Loucy (cell line): Measurements from ENCODE around the gene SUMF2.

Source experiments
- H2AFZ ChIP-seq: fragments of 200-600 bp; sonication (generic); 2 replicates; pipeline ENCODE4 v1.6.0; 2016; ENCODE audit warnings: antibody characterized with exemption, mild to moderate bottlenecking, low read length, moderate library complexity
- H3F3A ChIP-seq: fragments of 200-600 bp; 2 replicates; pipeline ENCODE4 v1.6.0; 2016; ENCODE audit warnings: antibody characterized with exemption, low read depth, mild to moderate bottlenecking
- H3K27me3 ChIP-seq: fragments of 200-600 bp; sonication (generic); 2 replicates; pipeline ENCODE4 v1.6.1; 2014; ENCODE audit warnings: low read length, mild to moderate bottlenecking; ENCODE audit not compliant: insufficient read depth, poor library complexity, severe bottlenecking
- H3K36me3 ChIP-seq: fragments of 200-600 bp; sonication (generic); 2 replicates; pipeline ENCODE4 v1.6.1; 2016; ENCODE audit warnings: low read length; ENCODE audit not compliant: insufficient read depth
- H3K4me1 ChIP-seq: fragments of 200-600 bp; sonication (generic); 2 replicates; pipeline ENCODE4 v1.5.1; 2014; ENCODE audit warnings: low read length, mild to moderate bottlenecking; ENCODE audit not compliant: insufficient read depth, poor library complexity, severe bottlenecking
- H3K4me2 ChIP-seq: fragments of 200-600 bp; sonication (generic); 2 replicates; pipeline ENCODE4 v1.6.0; 2014; ENCODE audit warnings: antibody characterized with exemption, low read length, low read depth, mild to moderate bottlenecking; ENCODE audit not compliant: poor library complexity, severe bottlenecking
- H3K4me3 ChIP-seq: fragments of 200-600 bp; sonication (generic); 2 replicates; pipeline ENCODE4 v1.5.1; 2014; ENCODE audit warnings: low read length, mild to moderate bottlenecking, mixed read lengths; ENCODE audit not compliant: poor library complexity, severe bottlenecking
- H3K79me2 ChIP-seq: fragments of 200-600 bp; sonication (generic); 2 replicates; pipeline ENCODE4 v1.6.1; 2014; ENCODE audit warnings: low read length; ENCODE audit not compliant: insufficient read depth
- H3K9ac ChIP-seq: fragments of 200-600 bp; sonication (generic); 2 replicates; pipeline ENCODE4 v1.6.0; 2014; ENCODE audit warnings: mild to moderate bottlenecking, low read depth, low read length, moderate library complexity; ENCODE audit not compliant: poor library complexity, severe bottlenecking
- H3K9me2 ChIP-seq: fragments of 200-600 bp; sonication (generic); replicated peaks from 2 replicates; pipeline ENCODE4 v1.6.1; 2016; ENCODE audit warnings: low read depth, low read length, mixed read lengths
- H3K9me3 ChIP-seq: fragments of 200-600 bp; sonication (generic); 2 replicates; pipeline ENCODE4 v1.6.1; 2014; ENCODE audit warnings: mild to moderate bottlenecking, antibody characterized with exemption, low read length, low read depth; ENCODE audit not compliant: insufficient read depth
- H4K20me1 ChIP-seq: fragments of 200-600 bp; sonication (generic); 2 replicates; pipeline ENCODE4 v1.6.0; 2014; ENCODE audit warnings: antibody characterized with exemption, low read length, mild to moderate bottlenecking; ENCODE audit not compliant: insufficient read depth, poor library complexity, severe bottlenecking
- CTCF ChIP-seq: fragments of 200-600 bp; sonication (generic); conservative IDR thresholded peaks from 2 replicates; pipeline ENCODE4 v1.5.1; 2014; ENCODE audit warnings: mild to moderate bottlenecking, antibody characterized with exemption, low read length
- EZH2phosphoT487 ChIP-seq: fragments of 200-600 bp; IDR thresholded peaks from 2 replicates; pipeline ENCODE4 v1.6.1; 2018; ENCODE audit warnings: antibody characterized with exemption, mild to moderate bottlenecking, moderate library complexity, borderline replicate concordance

SUMF2 gene

GRCh38 chr7:56053379-56053778 lies 10.7 kb upstream of the SUMF2 start:
- no peaks in the 10 kb centered on the region for H3K9me3 ChIP-seq
- no peaks in the 10 kb centered on the region for H3K9me2 ChIP-seq
- peaks cover 40% of the 10 kb centered on the region for H3K4me1 ChIP-seq
- H3K4me3 ChIP-seq, result peak overlapping the region; percentile 100
- H3K9ac ChIP-seq, result peak overlapping the region; percentile 98
- H4K20me1 ChIP-seq, result peaks cover 57% of the 10 kb centered on the region
- H3K27me3 ChIP-seq, result peaks cover 5% of the 10 kb centered on the region
- H3K36me3 ChIP-seq, result peaks cover 38% of the 10 kb centered on the region
- TF ChIP-seq EZH2phosphoT487 (no peak), CTCF (no peak)
- H3K79me2 ChIP-seq, result peaks cover 84% of the 10 kb centered on the region
- H2AFZ ChIP-seq, result no peak overlapping the region
- peak overlapping the region; percentile 89 for H3K4me2 ChIP-seq
- no peaks in the 10 kb centered on the region for H3F3A ChIP-seq

- Histone ChIP-seq H3K36me3 (peaks cover 41% of the 10 kb centered on the region), H3K4me3 (peak overlapping the region; percentile 100), H3K9me3 (no peaks in the 10 kb centered on the region), H3K79me2 (peaks cover 89% of the 10 kb centered on the region), H3K4me1 (peaks cover 40% of the 10 kb centered on the region), H4K20me1 (peaks cover 59% of the 10 kb centered on the region), H3K4me2 (peak overlapping the region; percentile 89), H3K9ac (peak overlapping the region; percentile 98), H3K27me3 (peaks cover 5% of the 10 kb centered on the region), H2AFZ (no peak overlapping the region), H3F3A (no peaks in the 10 kb centered on the region), H3K9me2 (no peaks in the 10 kb centered on the region)
- no peak for TF ChIP-seq EZH2phosphoT487
- no peak for TF ChIP-seq CTCF
Observed at GRCh38 chr7:56053993-56054392, 10.1 kb upstream of the SUMF2 start.

- Histone ChIP-seq H3K9me3 (no peaks in the 10 kb centered on the region), H3K36me3 (peaks cover 49% of the 10 kb centered on the region), H3K9me2 (no peaks in the 10 kb centered on the region), H3K79me2 (peaks cover 60% of the 10 kb centered on the region), H4K20me1 (peaks cover 57% of the 10 kb centered on the region), H3K27me3 (no peaks in the 10 kb centered on the region), H3K4me1 (peaks cover 23% of the 10 kb centered on the region), H3K4me2 (peak overlapping the region; percentile 61), H2AFZ (no peak overlapping the region), H3K4me3 (no peak overlapping the region), H3K9ac (no peak overlapping the region), H3F3A (peaks cover 15% of the 10 kb centered on the region; the same call in 1 of the 2 replicates)
- TF ChIP-seq EZH2phosphoT487 (no peak), CTCF (no peak)
Observed at GRCh38 chr7:56062382-56062781, 1.7 kb upstream of the SUMF2 start.
